ENCODE results near the gene RANGAP1. TPM values are rescaled to one million over a fixed set of nuclear protein-coding genes. Genes with fewer than 3 reads are reported as not detected.

RANGAP1 gene
- polyA plus RNA-seq, 1 experiment = 145 TPM

GRCh38 chr22:41280854-41281253, 5.1 kb downstream of the RANGAP1 start:
- POLR2A ChIA-PET = interaction anchor here (0.6 kb wide), 1 partner anchor 309 kb away, joined by 9 read pairs; the partner anchor contains the start of gene PMM1
- Histone ChIP-seq H3K27me3 (ENCODE audit: control insufficient read depth, insufficient read depth, low read length) (no peaks in the 10 kb centered on the region), H3K4me3 (ENCODE audit: low read depth, low read length) (no peak overlapping the region), H3K36me3 (ENCODE audit: control insufficient read depth, insufficient read depth, low read length) (peaks cover 16% of the 10 kb centered on the region)
- CTCF ChIA-PET = interaction anchor here (0.6 kb wide), 1 partner anchor 39 kb away, joined by 3 read pairs; no protein-coding TSS in a partner anchor
- TF ChIP-seq, protein P1, sequence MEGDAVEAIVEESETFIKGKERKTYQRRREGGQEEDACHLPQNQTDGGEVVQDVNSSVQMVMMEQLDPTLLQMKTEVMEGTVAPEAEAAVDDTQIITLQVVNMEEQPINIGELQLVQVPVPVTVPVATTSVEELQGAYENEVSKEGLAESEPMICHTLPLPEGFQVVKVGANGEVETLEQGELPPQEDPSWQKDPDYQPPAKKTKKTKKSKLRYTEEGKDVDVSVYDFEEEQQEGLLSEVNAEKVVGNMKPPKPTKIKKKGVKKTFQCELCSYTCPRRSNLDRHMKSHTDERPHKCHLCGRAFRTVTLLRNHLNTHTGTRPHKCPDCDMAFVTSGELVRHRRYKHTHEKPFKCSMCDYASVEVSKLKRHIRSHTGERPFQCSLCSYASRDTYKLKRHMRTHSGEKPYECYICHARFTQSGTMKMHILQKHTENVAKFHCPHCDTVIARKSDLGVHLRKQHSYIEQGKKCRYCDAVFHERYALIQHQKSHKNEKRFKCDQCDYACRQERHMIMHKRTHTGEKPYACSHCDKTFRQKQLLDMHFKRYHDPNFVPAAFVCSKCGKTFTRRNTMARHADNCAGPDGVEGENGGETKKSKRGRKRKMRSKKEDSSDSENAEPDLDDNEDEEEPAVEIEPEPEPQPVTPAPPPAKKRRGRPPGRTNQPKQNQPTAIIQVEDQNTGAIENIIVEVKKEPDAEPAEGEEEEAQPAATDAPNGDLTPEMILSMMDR (IDR thresholded peaks at IDR 0.05; ENCODE audit: insufficient read depth, low read depth, low read length) = no peak
- no peak for DNase-seq (ENCODE audit: low read depth)

GRCh38 chr22:41280065-41280464, 5.9 kb downstream of the RANGAP1 start:
- TF ChIP-seq, protein P1 (IDR thresholded peaks at IDR 0.05; ENCODE audit: insufficient read depth, low read depth, low read length) = no peak
- DNase-seq (ENCODE audit: low read depth) = no peak
- POLR2A ChIA-PET = no interaction called here
- no peaks in the 10 kb centered on the region for H3K27me3 ChIP-seq (ENCODE audit: control insufficient read depth, insufficient read depth, low read length)
- H3K36me3 ChIP-seq (ENCODE audit: control insufficient read depth, insufficient read depth, low read length) = peaks cover 16% of the 10 kb centered on the region
- H3K4me3 ChIP-seq (ENCODE audit: low read depth, low read length) = no peak overlapping the region
- CTCF ChIA-PET = interaction anchor here (0.6 kb wide), 1 partner anchor 40 kb away, joined by 3 read pairs; no protein-coding TSS in a partner anchor

- Histone ChIP-seq H3K4me3 (ENCODE audit: low read depth, low read length) (no peak overlapping the region), H3K27me3 (ENCODE audit: control insufficient read depth, insufficient read depth, low read length) (no peaks in the 10 kb centered on the region), H3K36me3 (ENCODE audit: control insufficient read depth, insufficient read depth, low read length) (peaks cover 23% of the 10 kb centered on the region)
- TF ChIP-seq, protein P1 (IDR thresholded peaks at IDR 0.05; ENCODE audit: insufficient read depth, low read depth, low read length) = no peak
- no peak for DNase-seq (ENCODE audit: low read depth)
- ChIA-PET POLR2A (no interaction called here), CTCF (interaction anchor here (1.0 kb wide), 1 partner anchor 10 kb away, joined by 3 read pairs; no protein-coding TSS in a partner anchor)
These were observed 11.1 kb downstream of the RANGAP1 start for GRCh38 chr22:41274856-41275255.

- Histone ChIP-seq H3K4me3 (ENCODE audit: low read depth, low read length) (no peak overlapping the region), H3K27me3 (ENCODE audit: control insufficient read depth, insufficient read depth, low read length) (no peaks in the 10 kb centered on the region), H3K36me3 (ENCODE audit: control insufficient read depth, insufficient read depth, low read length) (peaks cover 25% of the 10 kb centered on the region)
- TF ChIP-seq, protein P1 (IDR thresholded peaks at IDR 0.05; ENCODE audit: insufficient read depth, low read depth, low read length) = no peak
- no peak for DNase-seq (ENCODE audit: low read depth)
- POLR2A ChIA-PET = no interaction called here
- CTCF ChIA-PET = no interaction called here
These were observed 12.9 kb downstream of the RANGAP1 start for GRCh38 chr22:41273128-41273527.

DNA sequence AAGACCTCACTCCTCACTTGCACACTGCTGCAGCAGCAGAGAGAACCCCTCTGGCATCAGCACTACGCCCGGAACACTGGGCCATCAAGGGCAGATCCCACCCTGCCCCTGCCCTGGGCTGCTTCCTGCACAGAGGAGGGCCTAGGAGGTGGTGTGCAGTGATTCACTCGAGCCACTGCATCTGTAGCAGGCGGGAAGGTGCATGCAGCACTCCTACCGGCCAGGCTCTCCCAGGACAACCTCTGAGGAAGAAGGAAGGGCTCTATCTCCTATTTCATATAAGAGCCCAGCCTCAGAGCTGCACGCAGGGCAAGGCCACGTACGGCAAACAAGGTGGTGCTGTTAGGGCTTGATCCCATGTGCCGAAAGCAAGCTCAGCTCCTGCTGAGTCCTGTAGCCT, 14.2 kb downstream of the RANGAP1 start:
- Histone ChIP-seq H3K4me3 (ENCODE audit: low read depth, low read length) (no peak overlapping the region), H3K36me3 (ENCODE audit: control insufficient read depth, insufficient read depth, low read length) (peaks cover 32% of the 10 kb centered on the region), H3K27me3 (ENCODE audit: control insufficient read depth, insufficient read depth, low read length) (no peaks in the 10 kb centered on the region)
- TF ChIP-seq, protein P1 (IDR thresholded peaks at IDR 0.05; ENCODE audit: insufficient read depth, low read depth, low read length) = no peak
- ChIA-PET POLR2A (no interaction called here), CTCF (no interaction called here)
- DNase-seq (ENCODE audit: low read depth) = no peak
